Activated naive CD4-positive, alpha-beta T cell treated with anti-CD3 and anti-CD28 coated beads, Interleukin-2, amount 50 U/mL, for 72 hours (primary cell): ENCODE data around the gene SMIM23. TPM values are rescaled to one million over a fixed set of nuclear protein-coding genes. Genes with fewer than 3 reads are reported as not detected.
A peak's percentile ranks its signal among the peaks of the same experiment; 100 is the strongest.

Source experiments
- ATAC-seq, 2 donors: fragments of 150-1000 bp; cut with Tn5 transposase; 2 replicates each; pipeline ENCODE4 v1.10.0; 2021; ENCODE audit warnings: mild to moderate bottlenecking in 2 of 2, moderate library complexity in 2 of 2
- DNase-seq, 2 donors: peaks; one replicate each; pipeline ENCODE4 v3.0.0; 2021 to 2022; ENCODE audit warnings: low spot score in 2 of 2
- H3K27ac Mint-ChIP-seq, 2 donors: one replicate each; pipeline ENCODE4 v1.8.0; 2022; ENCODE audit warnings: mild to moderate bottlenecking in 2 of 2, mixed read lengths in 2 of 2
- H3K36me3 Mint-ChIP-seq, 2 donors: one replicate each; pipeline ENCODE4 v1.8.0; 2022; ENCODE audit warnings: mixed read lengths in 2 of 2
- H3K9me3 Mint-ChIP-seq, 2 donors: one replicate each; pipeline ENCODE4 v1.8.0; 2022; ENCODE audit warnings: mixed read lengths in 2 of 2
- total RNA-seq, 2 donors: library from RNA; stranded (reverse); gene quantifications; one replicate each; pipeline ENCODE4 v1.2.3, GENCODE V29; 2022

The SMIM23 gene
- total RNA-seq, result not detected

DNA sequence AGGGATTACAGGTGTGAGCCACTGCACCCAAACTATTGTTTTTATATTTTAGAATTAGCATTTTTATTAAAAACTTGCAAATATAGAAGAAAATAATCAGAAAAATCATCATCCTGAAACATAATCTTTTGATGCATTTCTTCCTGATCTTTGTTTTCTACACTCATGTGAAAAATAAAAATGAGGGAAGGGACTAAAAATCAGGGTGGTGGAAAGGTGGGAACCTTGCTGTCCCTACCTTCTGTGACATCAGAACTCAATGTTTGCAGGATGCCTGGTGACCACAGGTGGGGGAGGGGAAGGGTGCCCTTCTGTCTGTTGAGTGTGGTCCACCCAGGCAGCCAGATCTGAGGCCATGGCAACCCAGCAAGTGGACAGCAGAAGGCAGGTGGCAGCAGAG lies at the start of gene SMIM23:
Gene SMIM23 (plus strand): TSS at position 301 of the 400 bp plus-strand sequence. CDS start 55 bp downstream, at position 356.
- Mint-ChIP-seq H3K9me3 (no peaks in the 10 kb centered on the region), H3K36me3 (no peaks in the 10 kb centered on the region), H3K27ac (no peak within 1 kb of the TSS)
- DNase-seq (no peak), ATAC-seq (no peak)

DNA sequence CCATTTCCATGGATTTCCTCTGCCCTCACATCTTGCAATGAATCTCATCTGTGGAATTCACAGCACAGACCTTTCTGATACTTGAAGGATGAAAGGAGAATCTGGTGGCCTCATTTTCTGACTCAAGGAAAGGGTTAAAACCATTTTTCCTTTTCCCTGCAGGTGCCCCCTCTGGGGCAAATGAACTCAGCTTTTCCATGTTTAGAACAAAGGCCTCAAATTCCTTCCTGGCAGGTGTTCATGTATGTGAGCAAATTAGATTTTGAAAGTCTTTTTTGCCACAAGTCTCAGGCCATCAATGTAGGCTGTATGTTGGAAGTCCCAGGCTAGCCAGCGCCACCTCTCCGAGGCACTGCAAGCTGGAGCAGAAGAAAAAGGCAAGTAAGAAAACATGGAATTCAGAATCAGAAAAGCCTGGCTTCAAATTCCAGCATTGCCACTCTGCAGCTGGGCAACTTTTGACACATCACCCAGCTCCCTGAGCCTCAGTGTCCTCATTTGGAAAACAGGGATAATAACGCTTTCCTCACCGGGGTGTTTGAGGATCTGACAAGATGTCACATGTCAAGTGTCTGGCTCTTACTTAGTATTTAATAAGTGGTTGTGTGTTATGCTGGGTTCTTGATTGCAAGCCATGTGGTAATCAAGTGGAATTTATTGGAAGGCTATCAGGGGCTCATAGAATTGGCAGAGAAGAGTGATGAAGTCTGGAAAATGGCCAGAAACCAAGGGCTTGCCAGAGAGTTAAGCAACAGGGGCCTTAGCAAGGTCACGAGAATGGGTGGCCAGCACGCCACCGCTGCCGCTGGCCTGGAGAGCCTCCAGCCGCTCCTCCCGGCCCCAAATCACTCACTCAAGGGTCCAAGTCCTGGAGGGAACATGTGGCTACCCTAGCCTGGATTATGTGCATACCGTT lies 48.4 kb upstream of the SMIM23 start:
- Mint-ChIP-seq H3K9me3 (no peaks in the 10 kb centered on the region), H3K27ac (no peak overlapping the region), H3K36me3 (no peaks in the 10 kb centered on the region)
- DNase-seq (no peak), ATAC-seq (no peak)

DNA sequence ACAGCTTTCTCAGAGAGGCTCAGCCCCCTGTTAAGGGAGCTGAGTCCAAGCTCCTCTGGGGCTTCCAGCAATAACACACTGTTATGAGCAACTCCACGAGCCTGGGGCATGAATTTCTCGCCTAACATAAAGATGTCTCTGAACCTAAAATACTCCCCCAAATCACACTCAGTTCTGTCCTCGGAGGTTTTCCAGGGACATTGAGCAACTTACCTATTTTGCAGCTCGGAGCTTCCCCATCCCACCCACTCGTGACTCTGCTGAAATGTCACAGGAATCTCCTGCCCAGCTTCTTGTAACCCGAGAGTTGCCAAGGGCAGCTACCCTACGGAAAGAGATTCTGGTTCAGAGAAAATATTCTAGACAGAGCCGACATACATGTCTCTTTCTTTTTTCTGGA lies 47.1 kb upstream of the SMIM23 start:
- ATAC-seq (no peak), DNase-seq (no peak)
- no peak overlapping the region for H3K27ac Mint-ChIP-seq
- no peaks in the 10 kb centered on the region for H3K36me3 Mint-ChIP-seq
- H3K9me3 Mint-ChIP-seq, result peaks cover 0 to 5% of the 10 kb centered on the region in 2 donors

DNA sequence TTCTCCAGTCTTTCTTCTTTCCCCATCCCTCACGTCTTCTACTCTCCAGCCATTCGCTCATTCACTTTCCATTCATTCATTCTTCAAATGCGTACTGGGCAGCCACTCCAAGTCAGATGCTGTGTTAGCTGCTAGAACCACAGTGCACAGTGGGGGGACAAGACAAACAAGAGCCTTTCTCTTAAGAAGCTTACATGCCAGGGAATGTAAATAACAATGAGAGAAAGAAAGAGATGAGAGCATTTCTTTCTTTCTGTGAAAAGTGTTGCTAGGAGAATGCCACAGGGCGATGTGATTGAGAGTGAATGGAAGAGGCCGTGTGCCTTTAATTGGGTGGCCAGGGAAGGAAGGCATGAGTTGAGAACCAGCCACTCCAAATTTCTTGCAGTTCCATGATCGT lies 46.3 kb upstream of the SMIM23 start:
- Mint-ChIP-seq H3K36me3 (no peaks in the 10 kb centered on the region), H3K27ac (no peak overlapping the region), H3K9me3 (peaks cover 0 to 5% of the 10 kb centered on the region in 2 donors)
- no peak for ATAC-seq
- DNase-seq, result no peak

DNA sequence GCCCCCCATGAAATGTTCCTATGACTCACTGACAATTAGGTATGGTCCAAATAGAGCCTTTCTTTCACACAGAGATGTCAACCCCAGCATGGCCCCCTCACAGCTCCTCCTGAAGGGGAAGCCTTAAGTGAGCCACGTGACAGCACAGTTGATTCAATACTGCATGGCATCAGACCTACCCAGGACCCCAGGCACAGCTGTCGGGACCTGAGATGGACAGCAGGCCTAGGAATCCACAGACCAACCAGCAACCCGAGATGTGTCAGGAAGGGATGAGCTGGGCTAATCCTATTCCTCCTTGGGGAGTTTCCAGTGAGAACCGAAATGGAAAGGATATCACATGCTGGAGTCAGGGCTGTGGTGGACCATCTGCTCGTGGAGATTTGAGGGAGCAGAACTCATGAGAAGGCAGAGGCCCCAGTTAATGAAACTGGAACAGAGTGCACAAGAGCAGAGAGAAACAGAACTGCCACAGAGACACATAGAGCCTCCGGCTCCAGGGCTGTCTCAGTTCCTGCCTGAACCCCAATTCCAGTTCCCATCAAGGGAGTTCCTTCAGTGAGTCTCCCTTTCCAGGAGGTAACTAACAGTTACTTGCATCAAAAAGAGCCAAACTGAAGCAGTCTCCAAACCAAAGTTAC lies 42.1 kb upstream of the SMIM23 start:
- Mint-ChIP-seq H3K36me3 (no peaks in the 10 kb centered on the region), H3K9me3 (peaks cover 0 to 8% of the 10 kb centered on the region in 2 donors), H3K27ac (peak overlapping the region in 1 of 2 donors; percentile 70)
- ATAC-seq (no peak), DNase-seq (no peak)

DNA sequence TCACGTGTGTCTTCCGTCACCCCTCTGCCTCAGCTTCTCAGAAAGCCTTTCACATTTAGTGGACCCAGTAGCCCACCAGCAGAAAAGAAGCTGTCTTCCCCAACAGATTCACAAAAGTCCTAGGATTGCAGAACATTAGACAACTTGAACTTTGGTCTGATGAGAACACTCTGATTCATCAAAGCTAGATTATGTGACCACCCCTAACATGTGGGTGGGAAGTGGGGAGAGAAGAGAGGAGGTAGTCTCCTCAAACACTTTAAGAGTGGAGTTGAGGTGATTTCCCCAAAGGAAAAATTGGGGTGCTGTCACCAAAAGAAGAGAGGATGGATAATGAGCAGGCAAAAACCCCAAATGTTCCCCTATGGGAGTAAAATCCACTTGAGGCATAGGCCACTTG lies 41.4 kb upstream of the SMIM23 start:
- ATAC-seq, result no peak
- H3K36me3 Mint-ChIP-seq, result no peaks in the 10 kb centered on the region

DNA sequence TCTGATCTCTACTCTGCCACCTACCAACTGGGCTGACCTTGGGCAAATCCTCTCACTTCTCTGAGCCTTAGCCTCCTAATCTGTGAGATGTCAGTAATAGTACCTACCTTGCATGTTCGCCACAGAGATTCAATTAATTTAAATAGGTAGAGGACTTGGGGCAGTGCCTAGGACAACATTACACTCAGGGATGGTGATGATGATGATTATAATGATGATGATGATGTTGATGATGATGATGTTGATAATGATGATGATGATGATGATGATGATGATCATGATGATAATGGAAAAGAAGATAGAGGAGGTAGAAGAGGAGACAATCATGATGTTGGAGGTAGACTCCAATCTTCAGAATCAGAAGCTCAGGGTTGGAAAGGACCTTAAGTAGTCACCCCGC lies 40.7 kb upstream of the SMIM23 start:
- ATAC-seq (no peak), DNase-seq (no peak)
- H3K36me3 Mint-ChIP-seq, result no peaks in the 10 kb centered on the region

More for the DNA sequence above, 41.4 kb upstream of the SMIM23 start:
- no peak for DNase-seq
- peaks cover 0 to 8% of the 10 kb centered on the region in 2 donors for H3K9me3 Mint-ChIP-seq
- H3K27ac Mint-ChIP-seq, result no peak overlapping the region

DNA sequence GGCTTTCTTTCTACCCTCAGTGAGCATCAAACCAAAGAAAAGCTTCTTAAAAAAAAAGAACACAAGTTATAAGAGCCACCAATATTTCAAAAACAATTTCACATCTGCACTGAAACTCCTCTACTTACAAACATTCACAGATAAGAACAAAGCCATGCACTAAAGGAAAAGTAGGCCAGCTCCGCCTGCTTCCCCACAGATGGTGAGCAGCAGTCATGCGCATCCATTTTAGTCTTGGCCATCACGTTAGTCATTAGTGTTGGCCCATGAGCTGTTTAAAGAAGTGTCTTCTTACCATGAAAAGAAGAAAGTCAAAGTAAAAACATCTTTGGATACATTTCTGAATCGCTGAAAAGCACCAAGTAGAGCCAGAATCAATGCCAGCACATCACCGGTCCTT lies 40.0 kb upstream of the SMIM23 start:
- no peak overlapping the region for H3K27ac Mint-ChIP-seq
- no peaks in the 10 kb centered on the region for H3K36me3 Mint-ChIP-seq
- H3K9me3 Mint-ChIP-seq, result peaks cover 0 to 8% of the 10 kb centered on the region in 2 donors
- no peak for DNase-seq
- no peak for ATAC-seq

More for the DNA sequence above, 40.7 kb upstream of the SMIM23 start:
- H3K27ac Mint-ChIP-seq, result no peak overlapping the region
- H3K9me3 Mint-ChIP-seq, result peaks cover 0 to 8% of the 10 kb centered on the region in 2 donors

DNA sequence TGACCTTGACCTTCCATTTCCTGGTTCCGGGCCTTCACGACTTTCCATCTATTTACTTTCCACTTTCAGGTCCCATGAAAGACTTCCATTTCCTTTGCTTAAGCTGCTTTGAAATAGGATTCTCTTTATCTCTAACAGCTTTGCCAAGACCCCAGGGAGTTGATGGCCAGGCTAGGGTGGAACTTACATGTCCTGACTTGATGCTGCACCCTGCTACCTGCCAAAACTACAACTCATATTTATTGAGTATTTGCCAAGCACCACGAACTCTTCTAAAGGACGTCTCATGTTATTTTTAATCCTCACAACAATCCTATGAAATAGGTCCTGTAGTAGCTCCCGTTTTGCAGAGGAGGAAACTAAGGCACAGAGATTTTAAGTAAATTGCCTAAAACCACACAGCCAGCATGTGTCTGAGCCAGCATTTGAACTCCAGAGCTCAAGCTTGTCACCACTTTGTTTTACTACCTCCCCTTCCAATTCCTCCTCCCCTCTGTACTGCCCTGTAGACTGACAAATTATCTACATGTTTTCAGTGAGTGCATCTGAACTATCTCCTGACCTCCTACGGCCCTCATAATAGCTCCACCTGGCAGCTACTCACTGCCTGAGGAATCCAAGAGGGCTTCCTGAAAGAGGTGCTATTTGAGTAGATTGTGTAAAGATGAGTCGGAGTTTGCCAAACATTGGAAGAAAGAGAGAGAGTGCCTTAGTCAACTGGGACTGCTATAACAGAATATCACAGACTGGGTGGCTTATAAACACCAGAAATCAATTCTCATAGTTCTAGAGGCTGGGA lies 38.4 kb upstream of the SMIM23 start:
- no peak for ATAC-seq
- Mint-ChIP-seq H3K36me3 (no peaks in the 10 kb centered on the region), H3K27ac (no peak overlapping the region), H3K9me3 (peaks cover 0 to 8% of the 10 kb centered on the region in 2 donors)
- DNase-seq, result no peak

DNA sequence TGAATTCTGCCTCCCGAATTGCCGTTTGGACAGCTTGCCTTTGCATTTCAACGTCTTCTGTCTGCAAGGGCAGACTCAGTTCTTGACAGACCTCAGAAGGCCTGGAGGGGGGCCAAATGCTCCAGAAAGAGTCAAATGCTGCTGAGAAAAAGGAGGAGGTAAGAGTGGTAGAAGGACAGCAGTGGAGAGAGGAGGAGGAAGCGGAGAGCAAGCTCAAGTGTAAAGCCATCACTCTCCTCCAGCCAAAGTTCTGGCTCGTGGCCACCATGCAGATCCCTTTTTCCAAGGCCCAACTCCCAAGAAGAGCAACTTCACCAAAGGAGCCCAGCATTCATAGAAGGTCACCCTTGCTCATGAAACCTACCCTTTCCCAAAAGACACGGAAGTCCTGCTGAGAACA lies 36.9 kb upstream of the SMIM23 start:
- ATAC-seq, result no peak
- Mint-ChIP-seq H3K36me3 (no peaks in the 10 kb centered on the region), H3K9me3 (peaks cover 0 to 4% of the 10 kb centered on the region in 2 donors), H3K27ac (no peak overlapping the region)
- no peak for DNase-seq

DNA sequence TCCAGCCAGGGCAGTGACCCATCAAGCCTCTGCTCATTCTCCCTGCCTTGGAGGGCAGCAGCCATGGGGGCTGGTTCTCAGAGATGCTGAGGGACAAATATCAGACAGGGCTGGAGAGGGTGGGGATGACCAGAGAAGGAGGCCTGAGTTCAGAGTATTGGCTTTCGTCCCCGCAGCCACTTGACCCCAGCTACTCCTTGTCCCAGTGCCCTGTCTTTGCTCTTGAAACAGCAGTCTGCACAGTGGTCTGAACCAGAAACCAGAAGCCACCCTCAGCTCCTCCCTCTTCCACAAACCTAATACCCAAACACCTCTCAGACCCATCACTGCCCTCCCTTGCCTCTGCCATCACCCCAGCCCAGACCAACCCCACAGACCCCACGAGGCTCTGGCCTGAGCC lies 36.3 kb upstream of the SMIM23 start:
- no peak for ATAC-seq
- H3K36me3 Mint-ChIP-seq, result no peaks in the 10 kb centered on the region
- no peak overlapping the region for H3K27ac Mint-ChIP-seq
- H3K9me3 Mint-ChIP-seq, result peaks cover 0 to 4% of the 10 kb centered on the region in 2 donors
- DNase-seq, result no peak

DNA sequence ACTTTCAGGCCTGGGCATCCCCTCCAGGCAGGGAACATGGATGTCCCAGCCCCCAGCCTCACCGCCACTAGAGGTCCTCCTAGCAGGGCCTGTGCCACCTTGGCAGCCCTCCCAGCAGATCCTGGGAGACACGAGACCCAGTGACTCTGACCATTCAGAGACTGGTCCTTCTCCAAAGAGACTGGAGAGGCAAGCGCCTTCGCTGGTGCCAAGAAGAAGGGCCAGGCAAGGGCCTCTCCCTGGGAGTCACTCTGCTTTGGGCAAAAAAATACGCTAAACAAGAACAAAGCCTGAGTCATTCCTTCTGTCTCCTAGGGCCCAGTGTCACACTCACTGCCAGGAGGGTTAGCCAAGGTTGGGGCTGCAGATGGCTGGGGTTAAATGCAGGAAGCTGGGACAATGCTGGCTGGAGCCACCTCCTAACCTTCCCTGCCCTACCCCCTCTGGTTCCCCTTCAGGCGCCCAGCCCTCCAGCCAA lies 35.3 kb upstream of the SMIM23 start:
- no peak for DNase-seq
- Mint-ChIP-seq H3K9me3 (no peaks in the 10 kb centered on the region), H3K27ac (no peak overlapping the region), H3K36me3 (no peaks in the 10 kb centered on the region)
- no peak for ATAC-seq

DNA sequence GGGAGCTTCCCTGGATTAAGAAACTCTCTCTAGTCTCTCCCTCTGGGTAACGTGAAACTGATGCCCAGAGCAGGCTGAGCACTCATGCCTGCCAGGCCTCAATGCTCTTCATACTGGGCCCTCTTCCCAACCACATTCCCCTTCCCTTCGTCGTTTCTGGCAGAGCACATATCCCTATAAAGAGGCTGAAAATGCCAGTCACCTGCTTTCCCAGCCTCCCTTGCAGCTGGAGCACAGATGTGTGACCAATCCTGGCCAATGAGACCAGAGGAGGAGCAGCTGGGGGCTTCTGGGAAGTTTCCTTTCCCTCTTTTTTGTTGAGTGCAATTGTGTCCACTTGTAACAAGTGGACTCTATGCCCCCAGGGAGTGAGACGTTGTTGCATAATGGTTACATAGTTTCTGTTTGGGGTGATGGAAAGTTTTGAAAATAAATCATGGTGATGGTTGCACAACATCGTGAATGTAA lies 30.2 kb upstream of the SMIM23 start:
- Mint-ChIP-seq H3K36me3 (peaks cover 0 to 10% of the 10 kb centered on the region in 2 donors), H3K9me3 (peaks cover 7% of the 10 kb centered on the region in 2 donors), H3K27ac (no peak overlapping the region)
- ATAC-seq, result no peak
- DNase-seq, result no peak

DNA sequence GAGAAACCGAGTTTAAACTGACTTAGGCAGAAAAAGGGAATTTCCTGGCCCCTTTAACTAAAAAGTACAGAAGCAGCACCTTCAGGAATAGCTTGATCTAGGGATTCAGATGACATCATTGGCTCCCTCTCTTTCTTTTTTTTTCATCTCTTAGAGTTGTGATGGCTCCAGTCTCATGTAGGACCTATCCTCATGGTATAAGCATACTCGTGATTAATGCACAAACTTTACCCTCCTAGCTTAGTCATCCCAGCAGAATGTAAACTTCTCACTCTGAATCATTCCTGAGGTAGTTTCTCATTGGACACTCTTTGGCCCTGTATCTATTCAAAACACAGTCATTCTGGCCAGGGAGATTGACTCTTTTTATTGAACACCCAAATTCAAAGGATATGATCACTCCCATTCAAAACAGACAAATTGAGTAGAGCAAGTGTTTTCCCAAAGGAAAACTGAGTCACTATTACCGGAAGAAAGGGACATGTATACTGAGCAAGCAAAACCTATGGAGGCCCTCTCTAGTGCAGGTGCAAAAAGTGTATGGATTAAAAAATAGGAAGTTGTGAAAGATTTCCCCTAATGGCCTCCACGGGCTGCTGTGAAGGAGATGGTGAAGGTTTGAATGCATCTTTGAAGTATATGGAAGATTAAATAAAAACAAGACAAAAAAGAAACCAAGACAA lies 27.6 kb upstream of the SMIM23 start:
- ATAC-seq, result peak; percentile 84 to 98

DNA sequence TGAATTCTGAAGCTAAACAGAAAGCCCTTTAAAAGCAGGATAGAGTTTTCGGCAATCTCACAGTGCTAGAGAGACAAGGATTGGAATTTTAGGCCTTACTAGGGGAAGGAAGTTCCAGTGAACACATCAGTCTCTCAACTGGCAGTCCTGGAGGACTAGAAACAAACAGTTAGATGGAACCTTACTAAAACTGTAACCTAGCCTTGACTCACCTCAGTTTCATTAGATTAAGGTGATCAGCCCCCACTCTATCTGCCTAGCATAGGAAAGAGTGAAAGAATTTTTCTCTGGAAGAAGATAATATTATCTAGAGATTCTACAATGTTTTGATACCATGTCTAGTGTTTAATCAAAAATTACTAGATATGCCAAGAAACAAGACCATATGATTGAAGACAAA lies 25.8 kb upstream of the SMIM23 start:
- H3K9me3 Mint-ChIP-seq, result peaks cover 7% of the 10 kb centered on the region in 2 donors
- DNase-seq (no peak), ATAC-seq (peak in 1 of 2 donors; percentile 63)
- H3K27ac Mint-ChIP-seq, result no peak overlapping the region
- peaks cover 0 to 10% of the 10 kb centered on the region in 2 donors for H3K36me3 Mint-ChIP-seq

More for the DNA sequence above, 27.6 kb upstream of the SMIM23 start:
- DNase-seq, result no peak
- Mint-ChIP-seq H3K27ac (peak overlapping the region in 1 of 2 donors; percentile 45), H3K36me3 (peaks cover 0 to 10% of the 10 kb centered on the region in 2 donors), H3K9me3 (peaks cover 7% of the 10 kb centered on the region in 2 donors)

DNA sequence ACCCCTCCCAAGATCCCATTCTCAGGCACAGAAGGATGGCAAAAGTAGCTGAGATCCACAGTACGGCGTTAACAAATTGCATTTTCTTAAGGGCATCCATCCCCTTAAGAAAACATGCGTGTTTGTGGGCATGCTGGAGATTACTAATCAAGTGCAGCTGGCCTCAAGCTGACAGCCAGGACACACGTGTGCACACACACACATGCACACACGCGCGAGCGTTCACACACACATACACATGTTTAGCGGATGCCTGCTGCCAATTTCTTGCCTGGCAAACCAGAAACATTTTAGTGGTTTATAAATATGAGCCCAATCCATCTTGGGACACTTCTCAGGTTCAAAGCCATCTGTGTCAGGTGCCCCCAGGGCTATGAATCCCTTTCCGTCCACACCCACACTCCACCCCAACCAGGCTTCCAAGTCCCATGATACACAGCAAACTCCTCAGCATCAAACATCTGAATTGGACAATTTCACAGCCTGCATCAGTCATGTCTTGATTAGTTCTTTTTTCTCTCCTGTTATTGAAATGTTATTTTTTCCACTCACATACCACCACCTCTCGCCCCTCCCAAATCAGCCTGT lies 23.5 kb upstream of the SMIM23 start:
- ATAC-seq, result no peak
- no peak overlapping the region for H3K27ac Mint-ChIP-seq
- peaks cover 6 to 16% of the 10 kb centered on the region in 2 donors for H3K36me3 Mint-ChIP-seq

More for the DNA sequence above, 23.5 kb upstream of the SMIM23 start:
- no peak for DNase-seq
- peaks cover 10 to 22% of the 10 kb centered on the region in 2 donors for H3K9me3 Mint-ChIP-seq
